ENCODE data around the gene USP5.

GRCh38 chr12:6826125-6826733 lies 25.7 kb upstream of the USP5 start:
- TF ChIP-seq EZH2 (IDR thresholded peaks at IDR 0.05; ENCODE audit: low read length), result no peak
- TF ChIP-seq CTCF (optimal IDR thresholded peaks at IDR 0.05 in 1 of 3, IDR thresholded peaks at IDR 0.05 in 1 of 3, conservative IDR thresholded peaks at IDR 0.05 in 1 of 3; ENCODE audit: extremely low read depth in 1 of 3, insufficient read depth in 2 of 3, low read length in 3 of 3), result no peak
